NCI-H460 (cell line): ENCODE data around the gene RBM34. TPM values are rescaled to one million over a fixed set of nuclear protein-coding genes. Genes with fewer than 3 reads are reported as not detected.

ENCODE experiments used
- DNase-seq: peaks from one replicate; pipeline ENCODE4 v3.0.0-alpha.2; 2016; ENCODE audit warnings: low read depth; ENCODE audit errors: extremely low read depth
- total RNA-seq: library from RNA; depleted of rRNA; stranded (reverse); fragments of >200 nt; shearing (Covaris generic); gene quantifications from 2 replicates; pipeline ENCODE4 v1.2.3, GENCODE V29; 2014

RBM34 gene
- total RNA-seq, 1 experiment from 2014 or later = 158 TPM

GRCh38 chr1:235156740-235157139, 4.3 kb downstream of the RBM34 start:
- no peak for DNase-seq

- no peak for DNase-seq
Observed at GRCh38 chr1:235156265-235156664, 4.8 kb downstream of the RBM34 start.

GRCh38 chr1:235152235-235152634, 8.8 kb downstream of the RBM34 start:
- DNase-seq = no peak

DNA sequence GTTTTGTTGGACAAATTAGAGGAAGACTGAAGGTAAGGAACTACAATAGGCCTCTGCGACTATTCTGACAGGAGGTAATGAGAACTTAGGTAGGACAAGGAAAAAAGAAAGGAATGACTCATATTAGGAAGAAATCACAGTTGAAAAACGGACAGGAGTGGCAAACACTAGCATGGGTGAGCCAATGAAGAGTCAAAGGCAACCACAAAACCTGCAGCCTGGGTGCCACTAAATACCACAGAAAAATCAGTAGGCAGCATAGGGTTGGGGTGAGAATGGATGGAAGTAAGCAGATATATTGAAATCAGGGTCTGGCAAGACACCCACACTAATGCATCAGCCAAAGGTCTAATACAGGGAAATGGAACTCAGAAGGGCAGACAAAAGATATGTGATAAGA, 10.0 kb downstream of the RBM34 start:
- no peak for DNase-seq

DNA sequence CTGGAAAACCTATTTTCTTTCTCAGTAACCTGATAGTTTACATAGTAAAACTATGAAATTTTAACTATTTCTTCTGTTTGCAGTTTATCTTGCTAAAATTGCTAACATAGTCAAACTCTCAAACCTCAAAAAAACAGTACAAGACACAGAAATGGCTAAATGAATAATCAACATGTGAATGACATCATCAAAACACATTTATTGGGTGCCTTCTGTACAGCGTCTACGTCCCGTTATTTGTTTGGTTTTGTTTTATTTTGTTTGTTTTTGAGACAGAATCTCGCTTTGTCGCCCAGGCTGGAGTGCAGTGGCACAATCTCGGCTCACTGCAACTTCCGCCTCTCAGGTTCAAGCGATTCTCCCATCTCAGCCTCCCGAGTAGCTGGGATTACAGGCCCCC, 11.2 kb downstream of the RBM34 start:
- no peak for DNase-seq

- DNase-seq = no peak
Observed at GRCh38 chr1:235147269-235147668, 13.8 kb downstream of the RBM34 start.

DNA sequence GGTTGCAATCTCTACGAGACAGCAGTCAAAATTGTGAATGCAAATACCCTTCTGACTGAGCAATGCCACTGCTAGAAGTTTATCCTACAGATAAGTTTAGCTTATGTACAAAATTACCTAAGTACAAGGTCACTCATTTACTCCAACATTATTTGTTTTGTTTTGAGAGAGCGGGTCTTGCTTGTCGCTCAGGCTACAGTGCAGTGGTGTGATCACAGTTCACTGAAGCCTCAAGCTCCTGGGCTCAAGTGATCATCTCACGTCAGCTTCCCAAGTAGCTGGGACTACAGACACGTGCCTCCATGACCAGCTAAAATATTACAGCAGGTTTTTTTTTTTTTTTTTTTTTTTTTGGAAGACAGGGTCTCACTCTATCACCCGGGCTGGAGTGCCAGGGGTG, 15.4 kb downstream of the RBM34 start:
- DNase-seq = no peak

DNA sequence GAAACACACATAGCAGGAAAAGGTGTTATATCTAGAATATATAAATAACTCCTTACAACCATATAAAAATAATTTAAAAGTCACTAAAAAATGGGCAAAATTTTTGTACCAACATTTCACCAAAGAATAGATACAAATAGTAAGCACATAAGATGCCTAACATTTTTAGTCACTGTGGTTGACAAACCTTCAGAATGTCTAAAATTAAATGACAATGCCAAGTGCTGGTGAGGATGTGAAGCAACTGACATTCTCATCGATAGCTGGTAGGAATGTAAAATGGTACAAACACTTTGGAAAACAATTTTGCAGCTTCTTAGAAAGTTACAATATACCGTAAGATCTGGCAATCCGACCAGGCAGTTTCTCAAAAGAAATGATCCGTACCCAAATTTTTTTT, 18.1 kb downstream of the RBM34 start:
- no peak for DNase-seq

DNA sequence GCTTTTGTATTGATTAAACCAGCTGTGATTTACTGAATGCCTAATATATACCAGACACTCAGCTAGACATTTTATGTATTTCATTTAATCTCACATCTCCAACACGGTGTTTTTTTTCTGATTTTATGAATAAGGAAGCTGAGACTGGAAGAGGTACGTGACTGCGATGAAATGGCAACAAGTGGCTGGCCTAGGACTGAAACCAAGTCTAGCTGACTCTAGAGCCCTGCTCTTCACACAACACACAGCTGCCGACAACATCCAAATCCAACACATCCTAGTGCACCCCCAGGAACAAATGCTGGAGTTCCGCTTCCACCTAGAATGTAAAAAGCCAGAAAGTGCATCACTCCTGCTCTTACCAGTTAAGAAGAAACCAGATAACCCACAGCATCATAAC, 21.7 kb downstream of the RBM34 start:
- no peak for DNase-seq

GRCh38 chr1:235138821-235139220, 22.2 kb downstream of the RBM34 start:
- no peak for DNase-seq

GRCh38 chr1:235136111-235136510, 24.9 kb downstream of the RBM34 start:
- DNase-seq = no peak

- no peak for DNase-seq
Observed at GRCh38 chr1:235134171-235134570, 26.9 kb downstream of the RBM34 start.

- DNase-seq = no peak
Observed at GRCh38 chr1:235133086-235133485, 28.0 kb downstream of the RBM34 start.

DNA sequence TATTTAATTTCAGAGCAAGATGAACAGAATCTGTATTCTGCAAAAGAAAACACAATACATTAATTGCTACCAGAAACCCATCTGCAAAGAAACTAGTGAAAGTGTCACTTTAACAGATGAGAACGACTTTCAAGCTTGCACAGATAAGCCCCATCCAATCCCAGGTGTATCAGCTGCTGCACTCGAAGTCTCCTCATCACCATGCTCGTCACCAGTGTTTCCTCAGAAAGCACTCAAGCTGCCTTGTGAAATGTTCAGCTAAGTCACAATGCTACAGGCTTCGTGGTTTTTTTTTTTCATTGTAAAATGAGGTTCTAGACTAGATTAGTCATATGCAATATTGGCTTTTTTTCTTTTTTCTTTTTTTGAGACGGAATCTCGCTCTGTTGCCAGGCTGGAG, 29.1 kb downstream of the RBM34 start:
- no peak for DNase-seq

- no peak for DNase-seq
Observed at GRCh38 chr1:235130766-235131270, 30.2 kb downstream of the RBM34 start.

DNA sequence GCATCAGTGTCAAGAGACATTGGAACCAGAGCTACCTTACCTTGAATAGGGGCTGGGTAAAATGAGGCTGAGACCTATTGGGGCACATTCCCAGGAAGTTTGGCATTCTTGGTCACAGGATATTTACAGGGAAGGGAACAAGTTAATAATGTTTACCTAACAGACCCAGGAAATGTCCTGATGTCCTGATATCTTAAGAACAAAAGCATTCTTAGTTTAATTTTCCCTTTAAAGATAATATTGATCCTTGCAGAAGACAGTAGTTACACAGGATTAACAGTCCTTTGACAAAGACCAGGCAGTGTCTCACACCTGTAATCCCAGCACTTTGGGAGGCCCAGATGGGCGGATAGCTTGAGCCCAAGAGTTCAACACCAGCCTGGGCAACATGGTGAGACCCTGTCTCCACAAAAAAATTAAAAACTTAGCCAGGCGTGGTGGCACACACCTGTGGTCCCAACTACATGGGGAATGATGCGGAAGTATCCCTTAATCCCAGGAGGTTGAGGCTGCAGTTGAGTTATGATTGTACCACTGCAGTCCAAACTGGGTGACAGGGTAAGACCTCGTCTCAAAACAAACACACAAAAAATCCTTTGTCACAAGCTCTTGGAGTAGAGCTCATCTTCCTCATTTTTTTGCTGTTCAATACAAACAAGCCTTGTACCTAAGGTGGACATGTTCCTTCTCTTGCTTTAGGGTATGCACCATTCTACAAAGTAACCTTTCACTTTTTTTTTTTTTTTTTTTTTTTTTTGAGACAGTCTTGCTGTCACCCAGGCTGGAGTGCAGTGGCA, 31.1 kb downstream of the RBM34 start:
- DNase-seq = no peak

DNA sequence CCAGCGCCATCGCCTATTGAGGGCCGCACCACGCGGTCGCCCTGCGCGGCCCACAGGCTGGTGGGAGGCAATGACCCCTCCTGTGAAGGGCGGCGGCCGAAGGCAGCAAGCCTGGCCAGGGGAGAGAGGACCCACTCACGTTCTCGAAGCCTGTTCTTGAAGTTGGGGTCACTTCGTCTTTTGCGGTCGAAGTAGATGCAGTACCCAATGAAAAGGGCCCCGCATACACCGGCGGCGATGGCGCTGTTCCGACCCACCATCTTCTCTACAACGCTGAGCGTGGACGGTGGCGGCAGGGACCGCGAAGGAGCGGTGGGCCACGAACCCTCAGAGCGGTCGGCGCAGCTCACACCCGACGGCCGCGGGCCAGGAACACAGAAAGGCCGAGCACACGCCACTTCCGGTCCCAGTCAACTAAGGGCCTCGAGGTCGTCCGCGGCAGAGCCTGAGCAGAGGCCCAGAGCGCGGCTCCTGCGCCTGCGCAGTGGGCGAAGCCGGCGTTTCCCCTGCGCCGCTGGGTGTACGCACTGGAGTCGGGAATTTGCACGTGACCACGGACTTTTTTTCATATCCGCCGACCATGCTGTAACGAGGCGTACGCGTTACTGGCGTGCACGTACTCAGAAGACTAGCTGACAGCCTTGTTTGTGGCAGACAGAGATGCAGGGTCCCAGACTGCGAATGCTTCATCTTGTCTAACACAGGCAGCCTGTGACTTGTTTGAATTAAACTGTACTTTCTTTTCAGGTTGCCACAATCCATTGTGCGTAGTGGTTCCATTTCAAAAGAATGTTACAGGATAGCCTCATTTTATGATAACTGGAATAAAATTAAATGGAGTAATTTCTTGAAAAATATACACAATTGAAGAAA, 32.4 kb downstream of the RBM34 start, which contains the start of gene TOMM20:
TOMM20 (minus strand) TSS at position 382 of the 873 bp plus-strand sequence; CDS start at position 260, 122 bp downstream.
- DNase-seq = peak; percentile 99

DNA sequence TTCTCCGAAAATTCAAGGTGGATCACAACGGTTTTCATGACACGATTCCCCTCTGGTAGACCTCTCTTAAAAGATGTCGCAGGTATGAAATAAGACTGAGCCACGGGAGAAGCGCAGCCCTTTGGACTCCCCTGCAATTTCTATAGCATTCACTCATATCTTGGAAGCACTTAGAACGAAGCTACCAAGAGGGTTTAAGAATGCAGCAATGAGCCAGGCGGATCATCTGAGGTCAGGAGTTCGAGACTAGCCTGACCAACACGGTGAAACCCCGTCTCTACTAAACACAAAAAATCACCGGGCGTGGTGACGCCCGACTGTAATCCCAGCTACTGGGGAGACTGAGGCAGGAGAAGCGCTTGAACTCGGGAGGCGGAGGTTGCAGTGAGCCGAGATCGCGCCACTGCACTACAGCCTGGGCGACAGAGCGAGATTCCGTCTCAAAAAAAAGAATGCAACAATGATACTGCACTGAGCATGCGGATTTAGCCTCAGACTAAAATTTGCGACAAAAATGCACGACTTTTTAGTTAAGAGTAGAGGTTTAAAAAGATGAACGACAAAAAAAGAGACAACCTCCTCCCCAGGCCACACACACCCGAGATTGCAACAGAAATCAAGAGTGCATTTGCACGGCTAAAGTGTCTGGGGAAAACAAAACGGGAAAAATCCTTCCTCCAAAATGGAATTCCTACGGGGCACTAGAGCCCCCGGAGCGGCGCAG, 33.2 kb downstream of the RBM34 start:
- DNase-seq = no peak

DNA sequence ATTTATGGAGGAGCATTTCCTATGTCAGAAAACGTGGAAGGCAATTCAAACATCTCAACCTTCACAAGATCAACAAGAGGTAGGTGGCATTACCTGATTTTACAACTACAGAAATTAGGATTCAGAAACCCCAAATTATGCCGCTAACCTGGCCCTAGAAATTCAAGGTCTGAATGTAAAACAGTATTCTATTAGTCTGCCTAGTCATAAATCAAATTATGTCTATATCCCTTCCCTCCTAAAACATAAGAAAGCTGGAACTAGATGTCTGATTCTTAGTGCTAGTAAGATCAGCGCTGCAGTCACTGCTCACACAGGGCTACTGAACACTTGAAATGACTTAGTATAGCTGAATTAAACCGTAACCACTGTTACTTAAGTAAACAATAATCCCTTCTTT, 33.8 kb downstream of the RBM34 start:
- DNase-seq = no peak

- DNase-seq = no peak
Observed at GRCh38 chr1:235124665-235125064, 36.4 kb downstream of the RBM34 start.

GRCh38 chr1:235124111-235124510, 36.9 kb downstream of the RBM34 start:
- DNase-seq = no peak
